Liver (tissue), 9 donors: ENCODE data around the gene CEP97. TPM values are rescaled to one million over a fixed set of nuclear protein-coding genes. Genes with fewer than 3 reads are reported as not detected.

Experiments
- DNase-seq: peaks from one replicate; pipeline ENCODE4 v3.0.0-alpha.2; 2017; ENCODE audit warnings: low spot score
- H3K27ac ChIP-seq, 2 donors: one replicate each; pipeline ENCODE4 v1.7.0; 2013; ENCODE audit warnings: inconsistent platforms in 2 of 2, low read length in 2 of 2, control low read depth in 1 of 2, low read depth in 1 of 2, mild to moderate bottlenecking in 1 of 2
- H3K27me3 ChIP-seq, 4 donors: one replicate each; pipeline versions ENCODE4 v1.6.1 to v1.7.0; 2013; ENCODE audit warnings: low read length in 3 of 4, inconsistent platforms in 1 of 4, mild to moderate bottlenecking in 1 of 4, moderate library complexity in 1 of 4; ENCODE audit not compliant: control insufficient read depth in 4 of 4, insufficient read depth in 4 of 4
- H3K36me3 ChIP-seq, 4 donors: one replicate each; pipeline versions ENCODE4 v1.6.1 to v1.7.0; 2013; ENCODE audit warnings: low read length in 3 of 4, mild to moderate bottlenecking in 3 of 4, low read depth in 1 of 4, moderate library complexity in 1 of 4; ENCODE audit not compliant: control insufficient read depth in 4 of 4, insufficient read depth in 3 of 4
- H3K4me1 ChIP-seq, 4 donors: one replicate each; pipeline versions ENCODE4 v1.6.1 to v1.7.0; 2013; ENCODE audit warnings: low read length in 3 of 4, mild to moderate bottlenecking in 3 of 4, moderate library complexity in 1 of 4; ENCODE audit not compliant: control insufficient read depth in 4 of 4, insufficient read depth in 4 of 4
- H3K4me3 ChIP-seq, 3 donors: one replicate each; pipeline versions ENCODE4 v1.6.1 to v1.7.0; 2013; ENCODE audit warnings: low read length in 3 of 3, control low read depth in 1 of 3, low read depth in 1 of 3, mild to moderate bottlenecking in 1 of 3
- H3K9ac ChIP-seq, 2 donors: one replicate each; pipeline ENCODE4 v1.7.0; 2013; ENCODE audit warnings: low read length in 2 of 2, mild to moderate bottlenecking in 2 of 2, moderate library complexity in 2 of 2, control low read depth in 1 of 2, low read depth in 1 of 2
- H3K9me3 ChIP-seq, 4 donors: one replicate each; pipeline versions ENCODE4 v1.6.1 to v1.7.0; 2013; ENCODE audit warnings: low read length in 3 of 4; ENCODE audit not compliant: control insufficient read depth in 4 of 4
- EGR1 ChIP-seq, 2 donors: IDR thresholded peaks; 2 replicates each; pipeline ENCODE4 v1.6.1; 2016 to 2018; ENCODE audit warnings: antibody characterized with exemption in 2 of 2, low read depth in 2 of 2
- FOXA1 ChIP-seq: IDR thresholded peaks from 2 replicates; pipeline ENCODE4 v1.6.1; 2016; ENCODE audit warnings: antibody characterized with exemption
- FOXA2 ChIP-seq: IDR thresholded peaks from 2 replicates; pipeline ENCODE4 v1.6.1; 2016; ENCODE audit warnings: antibody characterized with exemption
- GABPA ChIP-seq, 2 donors: IDR thresholded peaks in 1 of 2; conservative IDR thresholded peaks in 1 of 2; 2 replicates each; pipeline ENCODE4 v1.6.1; 2016; ENCODE audit warnings: antibody characterized with exemption in 2 of 2, mild to moderate bottlenecking in 1 of 2, moderate library complexity in 1 of 2
- HNF4A ChIP-seq, 2 donors: conservative IDR thresholded peaks; 2 replicates each; pipeline ENCODE4 v1.6.1; 2016; ENCODE audit warnings: antibody characterized with exemption in 2 of 2, mild to moderate bottlenecking in 2 of 2
- HNF4G ChIP-seq: IDR thresholded peaks from 2 replicates; pipeline ENCODE4 v1.6.1; 2016; ENCODE audit warnings: antibody characterized with exemption
- JUND ChIP-seq, 2 donors: IDR thresholded peaks; 2 replicates each; pipeline ENCODE4 v1.6.1; 2016; ENCODE audit warnings: antibody characterized with exemption in 2 of 2
- NR2F2 ChIP-seq: IDR thresholded peaks from 2 replicates; pipeline ENCODE4 v1.6.1; 2016; ENCODE audit warnings: antibody characterized with exemption
- RAD21 ChIP-seq, 2 donors: IDR thresholded peaks; 2 replicates each; pipeline ENCODE4 v1.6.1; 2016; ENCODE audit warnings: antibody characterized with exemption in 2 of 2, mild to moderate bottlenecking in 2 of 2
- RXRA ChIP-seq, 2 donors: IDR thresholded peaks; 2 replicates each; pipeline ENCODE4 v1.6.1; 2017 to 2018; ENCODE audit warnings: antibody characterized with exemption in 2 of 2, mild to moderate bottlenecking in 1 of 2
- SP1 ChIP-seq: IDR thresholded peaks from 2 replicates; pipeline ENCODE4 v1.6.1; 2018; ENCODE audit warnings: antibody characterized with exemption, mild to moderate bottlenecking
- TAF1 ChIP-seq: conservative IDR thresholded peaks from 2 replicates; pipeline ENCODE4 v1.6.1; 2016; ENCODE audit warnings: antibody characterized with exemption, mild to moderate bottlenecking
- YY1 ChIP-seq: IDR thresholded peaks from 2 replicates; pipeline ENCODE4 v1.6.1; 2016; ENCODE audit warnings: antibody characterized with exemption, mild to moderate bottlenecking
- WGBS: extraction: QIAGEN DNeasy Blood & Tissue Kit; methylation state at CpG from one replicate; pipeline ENCODE4 v1.1.7; 2013; 5-methylcytosine and 5-hydroxymethylcytosine counted together
- polyA plus RNA-seq, 2 donors: library from polyadenylated mRNA; stranded (reverse) in 1 of 2; unstranded in 1 of 2; fragments of 200-250 nt in 1 of 2; fragments of >200 nt in 1 of 2; fragmentation: Nextera tagmentation in 1 of 2; extraction: Ambion mirVana in 1 of 2; gene quantifications; one replicate each; pipeline versions ENCODE4 v1.2.1 to v1.2.3, GENCODE V29; 2013 to 2015
- total RNA-seq, 2 donors: library from RNA; depleted of rRNA; stranded (reverse); fragments of >200 nt; gene quantifications; one replicate each; pipeline ENCODE4 v1.2.3, GENCODE V29; 2014
- TF ChIP-seq, protein P1 (sequence below): IDR thresholded peaks from 2 replicates; pipeline ENCODE4 v1.6.1; 2016; ENCODE audit warnings: antibody characterized with exemption
- TF ChIP-seq, protein P2 (sequence below): IDR thresholded peaks from 2 replicates; pipeline ENCODE4 v1.6.1; 2016; ENCODE audit warnings: antibody characterized with exemption
- TF ChIP-seq, protein P3 (sequence below): IDR thresholded peaks from 2 replicates; pipeline ENCODE4 v1.6.1; 2016; ENCODE audit warnings: antibody characterized with exemption
- TF ChIP-seq, protein P4 (sequence below): IDR thresholded peaks from 2 replicates; pipeline ENCODE4 v1.6.1; 2016; ENCODE audit warnings: antibody characterized with exemption, mild to moderate bottlenecking
- TF ChIP-seq, protein P5 (sequence below): fragments of 150-350 bp; IDR thresholded peaks from 2 replicates; pipeline ENCODE4 v1.5.1; 2017; ENCODE audit warnings: improper control_type of control experiment, low read depth, low read length; ENCODE audit not compliant: missing input control
- donor health status: healthy.
- donor health status: healthy.
- donor health status: healthy.
- donor health status: healthy.
- donor health status: healthy.

The CEP97 gene
- total and polyA plus RNA-seq, 4 donors, result 0.57 to 8.3 (median 2.1) TPM

DNA sequence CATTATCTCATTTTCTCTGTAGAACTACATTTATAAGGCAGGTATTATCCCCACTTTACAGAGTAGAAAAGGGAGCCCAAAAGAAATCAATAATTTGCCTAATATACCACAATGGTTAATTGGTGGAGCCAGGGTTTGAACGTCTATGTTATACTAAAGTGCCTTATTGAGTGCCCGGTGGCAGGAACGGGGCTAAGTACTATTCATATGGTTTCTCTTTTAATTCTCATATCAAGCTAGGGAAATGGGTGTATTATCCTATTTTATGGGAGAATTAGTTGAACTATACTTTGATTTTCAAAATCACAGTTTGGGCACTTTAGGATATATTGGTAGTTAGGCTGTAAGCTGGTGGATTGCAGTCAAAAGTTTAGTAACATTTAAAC is 1.5 kb downstream of the CEP97 start:
- H3K4me1 ChIP-seq, result peaks cover 0 to 10% (median 6%) of the 10 kb centered on the region in 4 donors

More for the DNA sequence above, 1.5 kb downstream of the CEP97 start:
- whole genome bisulfite sequencing, result 56% methylated on average over 3 of the region's 3 CpGs
- no peaks in the 10 kb centered on the region for H3K36me3 ChIP-seq
- H3K9me3 ChIP-seq, result no peaks in the 10 kb centered on the region
- H3K27me3 ChIP-seq, result no peaks in the 10 kb centered on the region
- peak overlapping the region in 1 of 2 donors; percentile 97 for H3K9ac ChIP-seq
- DNase-seq, result no peak
- peak overlapping the region in 1 of 3 donors; percentile 91 for H3K4me3 ChIP-seq
- H3K27ac ChIP-seq, result no peak overlapping the region
- TF ChIP-seq HNF4G (no peak), TAF1 (no peak), JUND (IDR thresholded peaks at IDR 0.05) (no peak), RAD21 (IDR thresholded peaks at IDR 0.05) (no peak), YY1 (no peak), EGR1 (IDR thresholded peaks at IDR 0.05; ENCODE audit: low read depth in 2 of 2) (no peak), FOXA2 (no peak), SP1 (no peak), HNF4A (conservative IDR thresholded peaks at IDR 0.05) (no peak), NR2F2 (no peak), FOXA1 (no peak), RXRA (IDR thresholded peaks at IDR 0.05) (no peak), GABPA (IDR thresholded peaks at IDR 0.05 in 1 of 2, conservative IDR thresholded peaks at IDR 0.05 in 1 of 2) (no peak)
- TF ChIP-seq, protein P1, sequence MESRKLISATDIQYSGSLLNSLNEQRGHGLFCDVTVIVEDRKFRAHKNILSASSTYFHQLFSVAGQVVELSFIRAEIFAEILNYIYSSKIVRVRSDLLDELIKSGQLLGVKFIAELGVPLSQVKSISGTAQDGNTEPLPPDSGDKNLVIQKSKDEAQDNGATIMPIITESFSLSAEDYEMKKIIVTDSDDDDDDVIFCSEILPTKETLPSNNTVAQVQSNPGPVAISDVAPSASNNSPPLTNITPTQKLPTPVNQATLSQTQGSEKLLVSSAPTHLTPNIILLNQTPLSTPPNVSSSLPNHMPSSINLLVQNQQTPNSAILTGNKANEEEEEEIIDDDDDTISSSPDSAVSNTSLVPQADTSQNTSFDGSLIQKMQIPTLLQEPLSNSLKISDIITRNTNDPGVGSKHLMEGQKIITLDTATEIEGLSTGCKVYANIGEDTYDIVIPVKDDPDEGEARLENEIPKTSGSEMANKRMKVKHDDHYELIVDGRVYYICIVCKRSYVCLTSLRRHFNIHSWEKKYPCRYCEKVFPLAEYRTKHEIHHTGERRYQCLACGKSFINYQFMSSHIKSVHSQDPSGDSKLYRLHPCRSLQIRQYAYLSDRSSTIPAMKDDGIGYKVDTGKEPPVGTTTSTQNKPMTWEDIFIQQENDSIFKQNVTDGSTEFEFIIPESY, result no peak
- TF ChIP-seq, protein P2, sequence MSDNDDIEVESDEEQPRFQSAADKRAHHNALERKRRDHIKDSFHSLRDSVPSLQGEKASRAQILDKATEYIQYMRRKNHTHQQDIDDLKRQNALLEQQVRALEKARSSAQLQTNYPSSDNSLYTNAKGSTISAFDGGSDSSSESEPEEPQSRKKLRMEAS, result no peak
- TF ChIP-seq, protein P3, sequence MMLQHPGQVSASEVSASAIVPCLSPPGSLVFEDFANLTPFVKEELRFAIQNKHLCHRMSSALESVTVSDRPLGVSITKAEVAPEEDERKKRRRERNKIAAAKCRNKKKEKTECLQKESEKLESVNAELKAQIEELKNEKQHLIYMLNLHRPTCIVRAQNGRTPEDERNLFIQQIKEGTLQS, result no peak
- TF ChIP-seq, protein P4, sequence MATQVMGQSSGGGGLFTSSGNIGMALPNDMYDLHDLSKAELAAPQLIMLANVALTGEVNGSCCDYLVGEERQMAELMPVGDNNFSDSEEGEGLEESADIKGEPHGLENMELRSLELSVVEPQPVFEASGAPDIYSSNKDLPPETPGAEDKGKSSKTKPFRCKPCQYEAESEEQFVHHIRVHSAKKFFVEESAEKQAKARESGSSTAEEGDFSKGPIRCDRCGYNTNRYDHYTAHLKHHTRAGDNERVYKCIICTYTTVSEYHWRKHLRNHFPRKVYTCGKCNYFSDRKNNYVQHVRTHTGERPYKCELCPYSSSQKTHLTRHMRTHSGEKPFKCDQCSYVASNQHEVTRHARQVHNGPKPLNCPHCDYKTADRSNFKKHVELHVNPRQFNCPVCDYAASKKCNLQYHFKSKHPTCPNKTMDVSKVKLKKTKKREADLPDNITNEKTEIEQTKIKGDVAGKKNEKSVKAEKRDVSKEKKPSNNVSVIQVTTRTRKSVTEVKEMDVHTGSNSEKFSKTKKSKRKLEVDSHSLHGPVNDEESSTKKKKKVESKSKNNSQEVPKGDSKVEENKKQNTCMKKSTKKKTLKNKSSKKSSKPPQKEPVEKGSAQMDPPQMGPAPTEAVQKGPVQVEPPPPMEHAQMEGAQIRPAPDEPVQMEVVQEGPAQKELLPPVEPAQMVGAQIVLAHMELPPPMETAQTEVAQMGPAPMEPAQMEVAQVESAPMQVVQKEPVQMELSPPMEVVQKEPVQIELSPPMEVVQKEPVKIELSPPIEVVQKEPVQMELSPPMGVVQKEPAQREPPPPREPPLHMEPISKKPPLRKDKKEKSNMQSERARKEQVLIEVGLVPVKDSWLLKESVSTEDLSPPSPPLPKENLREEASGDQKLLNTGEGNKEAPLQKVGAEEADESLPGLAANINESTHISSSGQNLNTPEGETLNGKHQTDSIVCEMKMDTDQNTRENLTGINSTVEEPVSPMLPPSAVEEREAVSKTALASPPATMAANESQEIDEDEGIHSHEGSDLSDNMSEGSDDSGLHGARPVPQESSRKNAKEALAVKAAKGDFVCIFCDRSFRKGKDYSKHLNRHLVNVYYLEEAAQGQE, result no peak
- TF ChIP-seq, protein P5, sequence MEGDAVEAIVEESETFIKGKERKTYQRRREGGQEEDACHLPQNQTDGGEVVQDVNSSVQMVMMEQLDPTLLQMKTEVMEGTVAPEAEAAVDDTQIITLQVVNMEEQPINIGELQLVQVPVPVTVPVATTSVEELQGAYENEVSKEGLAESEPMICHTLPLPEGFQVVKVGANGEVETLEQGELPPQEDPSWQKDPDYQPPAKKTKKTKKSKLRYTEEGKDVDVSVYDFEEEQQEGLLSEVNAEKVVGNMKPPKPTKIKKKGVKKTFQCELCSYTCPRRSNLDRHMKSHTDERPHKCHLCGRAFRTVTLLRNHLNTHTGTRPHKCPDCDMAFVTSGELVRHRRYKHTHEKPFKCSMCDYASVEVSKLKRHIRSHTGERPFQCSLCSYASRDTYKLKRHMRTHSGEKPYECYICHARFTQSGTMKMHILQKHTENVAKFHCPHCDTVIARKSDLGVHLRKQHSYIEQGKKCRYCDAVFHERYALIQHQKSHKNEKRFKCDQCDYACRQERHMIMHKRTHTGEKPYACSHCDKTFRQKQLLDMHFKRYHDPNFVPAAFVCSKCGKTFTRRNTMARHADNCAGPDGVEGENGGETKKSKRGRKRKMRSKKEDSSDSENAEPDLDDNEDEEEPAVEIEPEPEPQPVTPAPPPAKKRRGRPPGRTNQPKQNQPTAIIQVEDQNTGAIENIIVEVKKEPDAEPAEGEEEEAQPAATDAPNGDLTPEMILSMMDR, result no peak
